OCI-LY7 (cell line): ENCODE results near the gene PIP5K1C. TPM values are rescaled to one million over a fixed set of nuclear protein-coding genes. Genes with fewer than 3 reads are reported as not detected.

Experiments used
- BruUV-seq: library from RNA; stranded (reverse); fragments of 400-500 nt; replicated peaks from 2 replicates; lab custom pipeline; 2021; lab: Mats Ljungman, UMichigan
- CTCF ChIA-PET: fragments of 300-600 bp; sonication (Branson Sonifier 250); formaldehyde crosslinking; loops from one replicate; lab custom pipeline; 2022; ENCODE audit warnings: antibody characterized with exemption; ENCODE audit not compliant: unreplicated experiment; lab: Charles Lee
- POLR2A ChIA-PET: fragments of 300-600 bp; sonication (Branson Sonifier 250); formaldehyde crosslinking; loops from one replicate; lab custom pipeline; 2022; ENCODE audit warnings: antibody characterized with exemption; lab: Charles Lee
- DNase-seq: peaks from one replicate; pipeline ENCODE4 v3.0.0-alpha.2; 2015; ENCODE audit warnings: low spot score
- H2AFZ ChIP-seq: fragments of 200-600 bp; sonication (generic), shearing (Covaris generic); 2 replicates; pipeline ENCODE4 v1.6.1; 2014; ENCODE audit warnings: mild to moderate bottlenecking, antibody characterized with exemption, low read length, moderate library complexity
- H3K27ac ChIP-seq: fragments of 200-600 bp; sonication (generic); 2 replicates; pipeline ENCODE4 v1.5.1; 2014; ENCODE audit warnings: mixed run types, low read depth, mild to moderate bottlenecking, moderate library complexity, low read length, inconsistent platforms; ENCODE audit not compliant: poor library complexity, severe bottlenecking
- H3K36me3 ChIP-seq: fragments of 200-600 bp; sonication (generic); 2 replicates; pipeline ENCODE4 v1.6.1; 2014; ENCODE audit warnings: mild to moderate bottlenecking, antibody characterized with exemption, low read length, moderate library complexity, mixed read lengths; ENCODE audit not compliant: insufficient read depth
- H3K4me1 ChIP-seq: fragments of 200-600 bp; sonication (generic); 2 replicates; pipeline ENCODE4 v1.5.1; 2014; ENCODE audit warnings: mild to moderate bottlenecking, low read length; ENCODE audit not compliant: insufficient read depth, poor library complexity, severe bottlenecking
- H3K4me2 ChIP-seq: fragments of 200-600 bp; sonication (generic); 2 replicates; pipeline ENCODE4 v1.6.1; 2014; ENCODE audit warnings: mild to moderate bottlenecking, low read length
- H3K4me3 ChIP-seq: fragments of 200-600 bp; sonication (generic); 2 replicates; pipeline ENCODE4 v1.5.1; 2014; ENCODE audit warnings: mild to moderate bottlenecking, low read depth, low read length; ENCODE audit not compliant: poor library complexity, severe bottlenecking
- H3K79me2 ChIP-seq: fragments of 200-600 bp; sonication (generic); 2 replicates; pipeline ENCODE4 v1.6.1; 2016; ENCODE audit warnings: low read depth, mild to moderate bottlenecking, low read length, moderate library complexity, mixed read lengths; ENCODE audit not compliant: insufficient read depth
- H3K9me2 ChIP-seq: fragments of 200-600 bp; sonication (generic); 2 replicates; pipeline ENCODE4 v1.6.1; 2016; ENCODE audit warnings: mild to moderate bottlenecking, low read length, mixed read lengths; ENCODE audit not compliant: insufficient read depth
- H3K9me3 ChIP-seq: fragments of 200-600 bp; sonication (generic); 2 replicates; pipeline ENCODE4 v1.6.1; 2014; ENCODE audit warnings: mild to moderate bottlenecking, mixed run types, low read length, mixed read lengths
- H4K20me1 ChIP-seq: fragments of 200-600 bp; sonication (generic); 2 replicates; pipeline ENCODE4 v1.6.1; 2014; ENCODE audit warnings: mild to moderate bottlenecking, antibody characterized with exemption, low read length, moderate library complexity, mixed read lengths; ENCODE audit not compliant: insufficient read depth
- CTCF ChIP-seq: fragments of 200-600 bp; sonication (generic); conservative IDR thresholded peaks from 2 replicates; pipeline ENCODE4 v1.5.1; 2014; ENCODE audit warnings: mild to moderate bottlenecking, antibody characterized with exemption, low read length, moderate library complexity, mixed read lengths
- EZH2phosphoT487 ChIP-seq: fragments of 200-600 bp; sonication (generic); IDR thresholded peaks from 2 replicates; pipeline ENCODE4 v1.6.1; 2018; ENCODE audit warnings: low read depth, borderline replicate concordance, mild to moderate bottlenecking, mixed run types, antibody characterized with exemption, low read length, moderate library complexity, mixed read lengths
- intact Hi-C: fragments of 100-400 bp; cut with micrococcal nuclease; formaldehyde crosslinking; loops from one replicate; pipeline ENCODE4 v1.10.0; 2022; ENCODE audit not compliant: unreplicated experiment
- total RNA-seq, 2 experiments: library from RNA; depleted of rRNA in 1 of 2; stranded (reverse); fragments of >200 nt in 1 of 2; shearing (Covaris generic) in 1 of 2; gene quantifications; 2 replicates each; pipeline ENCODE4 v1.2.3, GENCODE V29; 2014 to 2022

The PIP5K1C gene
- total RNA-seq, 2 experiments from 2014 or later, result 7.6 to 15.1 TPM

- no peak overlapping the region for H3K4me2 ChIP-seq
These were observed 15.9 kb upstream of the PIP5K1C start for GRCh38 chr19:3716147-3716668.

GRCh38 chr19:3712663-3713611, 12.7 kb upstream of the PIP5K1C start:
- Histone ChIP-seq H3K4me3 (no peak overlapping the region), H3K27ac (no peak overlapping the region), H3K4me2 (no peak overlapping the region), H3K9me3 (no peaks in the 10 kb centered on the region), H3K9me2 (no peaks in the 10 kb centered on the region), H3K79me2 (no peaks in the 10 kb centered on the region), H2AFZ (no peak overlapping the region), H3K4me1 (no peaks in the 10 kb centered on the region), H3K36me3 (no peaks in the 10 kb centered on the region), H4K20me1 (no peaks in the 10 kb centered on the region)
- ChIA-PET POLR2A (no interaction called here), CTCF (no interaction called here)
- TF ChIP-seq CTCF, result no peak
- no peak for TF ChIP-seq EZH2phosphoT487
- no peak for DNase-seq
- no TSS peak for BruUV-seq
- intact Hi-C loops, result no loop called here

More at GRCh38 chr19:3716147-3716668, 15.9 kb upstream of the PIP5K1C start:
- no peaks in the 10 kb centered on the region for H3K9me3 ChIP-seq
- TF ChIP-seq CTCF (no peak), EZH2phosphoT487 (no peak)
- H3K9me2 ChIP-seq, result no peaks in the 10 kb centered on the region
- intact Hi-C loops, result no loop called here
- H2AFZ ChIP-seq, result no peak overlapping the region
- no peak overlapping the region for H3K4me3 ChIP-seq
- CTCF ChIA-PET, result no interaction called here
- no peaks in the 10 kb centered on the region for H3K79me2 ChIP-seq
- POLR2A ChIA-PET, result no interaction called here
- BruUV-seq, result no TSS peak
- no peak for DNase-seq
- H3K27ac ChIP-seq, result no peak overlapping the region
- no peaks in the 10 kb centered on the region for H4K20me1 ChIP-seq
- H3K36me3 ChIP-seq, result no peaks in the 10 kb centered on the region
- H3K4me1 ChIP-seq, result no peaks in the 10 kb centered on the region
